ENCODE results near the gene ACSS1.

DNA sequence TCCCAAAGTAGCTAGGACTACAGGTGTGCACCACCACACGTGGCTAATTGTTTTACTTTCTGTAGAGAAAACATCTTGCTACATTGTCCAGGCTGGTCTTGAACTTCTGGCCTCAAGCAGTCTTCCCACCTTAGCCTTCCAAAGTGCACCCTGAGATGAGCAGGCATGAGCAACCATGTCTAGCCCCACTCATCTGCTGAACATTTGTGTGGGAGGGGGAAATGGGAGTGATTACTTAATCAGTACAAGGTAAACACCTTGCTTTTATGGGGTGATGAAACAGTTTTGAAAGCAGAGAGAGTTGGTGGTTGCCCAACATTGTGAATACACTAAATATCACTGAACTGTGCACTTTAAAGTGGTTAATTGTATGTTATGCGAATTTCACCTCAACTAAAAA, 70.7 kb downstream of the ACSS1 start:
- TF ChIP-seq CTCF (IDR thresholded peaks at IDR 0.05) (no peak), POLR2A (IDR thresholded peaks at IDR 0.05) (no peak), EP300 (IDR thresholded peaks at IDR 0.05) (no peak), POLR2AphosphoS5 (IDR thresholded peaks at IDR 0.05) (no peak)

Data from stomach (tissue), 4 donors.